Lower leg skin (tissue), 3 donors: Measurements from ENCODE around the gene ANKS6.

Experiments
- POLR2A ChIP-seq, 2 donors: fragments of 450-650 bp; IDR thresholded peaks; one replicate each; pipeline ENCODE4 v1.6.1; 2016 to 2017; ENCODE audit warnings: antibody characterized with exemption in 2 of 2, mild to moderate bottlenecking in 1 of 2, moderate library complexity in 1 of 2
- TF ChIP-seq, protein P1 (sequence below), 3 donors: fragments of 450-650 bp; IDR thresholded peaks; one replicate each; pipeline ENCODE4 v1.5.1; 2016; ENCODE audit warnings: antibody characterized with exemption in 3 of 3, mild to moderate bottlenecking in 3 of 3, moderate library complexity in 2 of 3

- TF ChIP-seq, protein P1, sequence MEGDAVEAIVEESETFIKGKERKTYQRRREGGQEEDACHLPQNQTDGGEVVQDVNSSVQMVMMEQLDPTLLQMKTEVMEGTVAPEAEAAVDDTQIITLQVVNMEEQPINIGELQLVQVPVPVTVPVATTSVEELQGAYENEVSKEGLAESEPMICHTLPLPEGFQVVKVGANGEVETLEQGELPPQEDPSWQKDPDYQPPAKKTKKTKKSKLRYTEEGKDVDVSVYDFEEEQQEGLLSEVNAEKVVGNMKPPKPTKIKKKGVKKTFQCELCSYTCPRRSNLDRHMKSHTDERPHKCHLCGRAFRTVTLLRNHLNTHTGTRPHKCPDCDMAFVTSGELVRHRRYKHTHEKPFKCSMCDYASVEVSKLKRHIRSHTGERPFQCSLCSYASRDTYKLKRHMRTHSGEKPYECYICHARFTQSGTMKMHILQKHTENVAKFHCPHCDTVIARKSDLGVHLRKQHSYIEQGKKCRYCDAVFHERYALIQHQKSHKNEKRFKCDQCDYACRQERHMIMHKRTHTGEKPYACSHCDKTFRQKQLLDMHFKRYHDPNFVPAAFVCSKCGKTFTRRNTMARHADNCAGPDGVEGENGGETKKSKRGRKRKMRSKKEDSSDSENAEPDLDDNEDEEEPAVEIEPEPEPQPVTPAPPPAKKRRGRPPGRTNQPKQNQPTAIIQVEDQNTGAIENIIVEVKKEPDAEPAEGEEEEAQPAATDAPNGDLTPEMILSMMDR (IDR thresholded peaks at IDR 0.05), result no peak
- TF ChIP-seq POLR2A (IDR thresholded peaks at IDR 0.05), result no peak
These were observed 36.4 kb upstream of the ANKS6 start for GRCh38 chr9:98832768-98833089.
